A549 (cell line): ENCODE data around the gene PALLD. TPM values are rescaled to one million over a fixed set of nuclear protein-coding genes. Genes with fewer than 3 reads are reported as not detected.

Experiments used
- ATAC-seq, 2 experiments: fragments of 200-7000 bp in 1 of 2; fragments of >200 bp in 1 of 2; cut with Nextera tagmentation in 1 of 2; cut with Tn5 transposase in 1 of 2; 3 replicates each; pipeline versions ENCODE4 v1.8.0 to v1.9.1; 2018 to 2020; ENCODE audit warnings: mild to moderate bottlenecking in 1 of 2, moderate library complexity in 1 of 2
- CTCF ChIA-PET: fragments of 300-600 bp; sonication (Branson Sonifier 250); formaldehyde crosslinking; extraction: SDS; loops from one replicate; lab custom pipeline; 2021; ENCODE audit warnings: antibody characterized with exemption, inconsistent platforms; lab: Yijun Ruan, JAX
- POLR2A ChIA-PET: fragments of 350-600 bp; formaldehyde crosslinking; extraction: SDS; loops from one replicate; lab custom pipeline; 2021; ENCODE audit warnings: antibody characterized with exemption, inconsistent platforms; lab: Yijun Ruan, JAX
- DNase-seq, 2 experiments: peaks; one replicate each; pipeline versions ENCODE4 v3.0.0 to v3.0.0-alpha.2; 2011 to 2016; ENCODE audit warnings: low read depth in 1 of 2, low spot score in 1 of 2
- FAIRE-seq: peaks from 2 replicates; lab custom pipeline; 2011; peaks lifted over from hg19 to GRCh38; lab: Jason Lieb, UNC
- H3K27ac ChIP-seq, 2 experiments: fragments of >200 bp; sonication (Bioruptor Twin); formaldehyde crosslinking; 3 replicates each; pipeline ENCODE4 v1.5.1; 2016 to 2017
- H3K4me1 ChIP-seq: fragments of >200 bp; sonication (Bioruptor Twin); formaldehyde crosslinking; 3 replicates; pipeline ENCODE4 v1.6.1; 2016
- H3K4me2 ChIP-seq: fragments of >200 bp; sonication (Bioruptor Twin); formaldehyde crosslinking; 3 replicates; pipeline ENCODE4 v1.6.1; 2016
- H3K4me3 ChIP-seq: fragments of >200 bp; sonication (Bioruptor Twin); formaldehyde crosslinking; 3 replicates; pipeline ENCODE4 v1.5.1; 2016
- H3K9me3 ChIP-seq: fragments of >200 bp; sonication (Bioruptor Twin); formaldehyde crosslinking; 3 replicates; pipeline ENCODE4 v1.6.1; 2016
- CBX8 ChIP-seq: fragments of 200-600 bp; sonication (generic); IDR thresholded peaks from 2 replicates; pipeline ENCODE4 v1.6.1; 2016
- E2F6 ChIP-seq: IDR thresholded peaks from 2 replicates; pipeline ENCODE4 v1.6.1; 2012; ENCODE audit warnings: low read depth, borderline replicate concordance
- ESRRA ChIP-seq: fragments of 150-350 bp; IDR thresholded peaks from 2 replicates; pipeline ENCODE4 v1.6.1; 2014; ENCODE audit warnings: mild to moderate bottlenecking, low read length, borderline replicate concordance
- FOSL2 ChIP-seq, 2 experiments: fragments of 450-650 bp in 1 of 2; fragments of >200 bp in 1 of 2; sonication (Bioruptor Twin) in 1 of 2; formaldehyde crosslinking; IDR thresholded peaks; 2 replicates each; pipeline versions ENCODE4 v1.5.0 to v1.6.1; 2016 to 2020; ENCODE audit warnings: mild to moderate bottlenecking in 1 of 2, moderate library complexity in 1 of 2
- HDAC2 ChIP-seq: fragments of 200-600 bp; sonication (generic); IDR thresholded peaks from 2 replicates; pipeline ENCODE4 v1.6.1; 2016
- HES2 ChIP-seq: fragments of >200 bp; sonication (Bioruptor Twin); formaldehyde crosslinking; IDR thresholded peaks from 2 replicates; pipeline ENCODE4 v1.6.1; 2016
- HEYL ChIP-seq: fragments of 250-450 bp; sonication (Bioruptor Pico); IDR thresholded peaks from 2 replicates; pipeline ENCODE4 v1.8.0; 2021; ENCODE audit warnings: mild to moderate bottlenecking, moderate library complexity
- HOXA7 ChIP-seq: fragments of 250-450 bp; sonication (Bioruptor Pico); IDR thresholded peaks from 2 replicates; pipeline ENCODE4 v1.5.0; 2020; ENCODE audit warnings: mild to moderate bottlenecking, moderate library complexity
- HOXB13 ChIP-seq: fragments of 250-450 bp; sonication (Bioruptor Pico); IDR thresholded peaks from 2 replicates; pipeline ENCODE4 v1.5.0; 2020; ENCODE audit warnings: low read depth, mild to moderate bottlenecking, moderate library complexity
- HOXB5 ChIP-seq: fragments of 250-450 bp; sonication (Bioruptor Pico); IDR thresholded peaks from 2 replicates; pipeline ENCODE4 v1.5.0; 2020; ENCODE audit warnings: mild to moderate bottlenecking, moderate library complexity
- KDM5A ChIP-seq: fragments of 200-600 bp; sonication (generic); IDR thresholded peaks from 2 replicates; pipeline ENCODE4 v1.6.1; 2016; ENCODE audit warnings: antibody characterized with exemption, mild to moderate bottlenecking
- MAFK ChIP-seq: fragments of 450-650 bp; IDR thresholded peaks from 2 replicates; pipeline ENCODE4 v1.6.1; 2014; ENCODE audit not compliant: partially characterized antibody
- MAX ChIP-seq: IDR thresholded peaks from 2 replicates; pipeline ENCODE4 v1.6.1; 2012
- NPAS2 ChIP-seq: fragments of 250-450 bp; sonication (Bioruptor Pico); IDR thresholded peaks from 2 replicates; pipeline ENCODE4 v1.8.0; 2022; ENCODE audit warnings: mild to moderate bottlenecking, moderate library complexity, borderline replicate concordance
- RARB ChIP-seq: fragments of 250-450 bp; sonication (Bioruptor Pico); IDR thresholded peaks from 2 replicates; pipeline ENCODE4 v1.8.0; 2021; ENCODE audit warnings: mild to moderate bottlenecking, moderate library complexity
- RFX5 ChIP-seq: fragments of 450-650 bp; IDR thresholded peaks from 2 replicates; pipeline ENCODE4 v1.7.1; 2014; ENCODE audit warnings: antibody characterized with exemption, mild to moderate bottlenecking, moderate library complexity
- SMC3 ChIP-seq: fragments of >200 bp; sonication (Bioruptor Twin); formaldehyde crosslinking; IDR thresholded peaks from 3 replicates; pipeline ENCODE4 v1.6.1; 2018; ENCODE audit warnings: inconsistent platforms
- SREBF2 ChIP-seq: fragments of 450-650 bp; IDR thresholded peaks from 2 replicates; pipeline ENCODE4 v1.6.1; 2014; ENCODE audit warnings: mild to moderate bottlenecking, moderate library complexity
- TFCP2L1 ChIP-seq: fragments of 250-450 bp; sonication (Bioruptor Pico); IDR thresholded peaks from 2 replicates; pipeline ENCODE4 v1.5.0; 2021; ENCODE audit warnings: mild to moderate bottlenecking
- ZC3H11A ChIP-seq: fragments of 450-650 bp; IDR thresholded peaks from 2 replicates; pipeline ENCODE4 v1.6.1; 2014; ENCODE audit warnings: antibody characterized with exemption, mild to moderate bottlenecking
- ZFP36 ChIP-seq: fragments of 450-650 bp; IDR thresholded peaks from 2 replicates; pipeline ENCODE4 v1.6.1; 2014; ENCODE audit warnings: borderline replicate concordance; ENCODE audit not compliant: partially characterized antibody
- WGBS: methylation state at CpG from one replicate; pipeline ENCODE4 v1.1.6; 2017; ENCODE audit errors: missing lambda C conversion rate; 5-methylcytosine and 5-hydroxymethylcytosine counted together
- polyA plus RNA-seq, 4 experiments: library from polyadenylated mRNA; depleted of rRNA in 3 of 4; stranded (reverse); fragments of >200 nt; fragmentation: RNase III in 1 of 4; extraction: RNeasy Plus Mini Kit Qiagen cat#74134 plus additional on column Dnase treatment in 1 of 4; gene quantifications; 2 replicates in 3 of 4; 3 replicates in 1 of 4; pipeline ENCODE4 v1.2.3, GENCODE V29; 2011 to 2017
- TF ChIP-seq, protein P1 (sequence below): fragments of 200-600 bp; sonication (generic); IDR thresholded peaks from 2 replicates; pipeline ENCODE4 v1.6.1; 2016; ENCODE audit warnings: antibody characterized with exemption, mild to moderate bottlenecking, moderate library complexity
- TF ChIP-seq, protein P2 (sequence below): fragments of 450-650 bp; IDR thresholded peaks from 2 replicates; pipeline ENCODE4 v1.6.1; 2014; ENCODE audit warnings: antibody characterized with exemption

Gene PALLD
- polyA plus RNA-seq, 2 of the 4 experiments (the other 2 are of a cell fraction), result 88.8 to 113 TPM

DNA sequence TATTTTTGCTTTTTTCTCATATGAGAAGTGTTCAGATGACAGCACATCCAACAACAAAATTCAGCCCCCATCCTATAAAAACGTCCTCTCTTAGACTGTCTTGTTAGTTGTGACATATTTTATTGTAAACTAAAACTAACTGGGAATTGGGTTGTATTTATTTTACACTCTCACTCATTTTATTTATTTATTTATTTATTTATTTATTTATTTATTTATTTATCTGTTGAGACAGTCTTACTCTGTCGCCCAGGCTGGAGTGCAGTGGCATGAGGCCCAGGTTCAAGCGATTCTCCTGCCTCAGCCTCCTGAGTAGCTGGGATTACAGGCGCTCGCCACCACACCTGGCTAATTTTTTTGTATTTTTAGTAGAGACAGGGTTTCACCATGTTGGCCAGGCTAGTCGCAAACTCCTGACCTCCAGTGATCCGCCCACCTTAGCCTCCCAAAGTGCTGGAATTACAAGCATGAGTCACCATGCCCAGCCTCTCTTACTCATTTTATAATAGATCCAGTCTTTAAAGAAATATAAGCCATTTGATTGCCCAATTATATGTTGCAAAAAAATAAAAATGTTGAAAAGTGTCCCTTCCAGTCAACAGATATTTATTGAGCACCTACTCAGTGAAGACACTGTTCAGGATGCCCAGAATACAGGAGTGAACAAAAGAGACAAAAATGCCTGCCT is 44.6 kb downstream of the PALLD start (continued):
- TF ChIP-seq CBX8 (no peak), SMC3 (no peak), HEYL (no peak), NPAS2 (CRISPR knock-in tag) (no peak), FOSL2 (IDR thresholded peaks at IDR 0.05) (peak; percentile 69), FOSL2 (CRISPR knock-in tag; IDR thresholded peaks at IDR 0.05) (peak; percentile 94), HDAC2 (no peak), KDM5A (no peak), HOXB5 (CRISPR knock-in tag) (no peak), ZFP36 (no peak), HOXA7 (no peak), RFX5 (no peak), SREBF2 (no peak), HOXB13 (CRISPR knock-in tag) (no peak)

DNA sequence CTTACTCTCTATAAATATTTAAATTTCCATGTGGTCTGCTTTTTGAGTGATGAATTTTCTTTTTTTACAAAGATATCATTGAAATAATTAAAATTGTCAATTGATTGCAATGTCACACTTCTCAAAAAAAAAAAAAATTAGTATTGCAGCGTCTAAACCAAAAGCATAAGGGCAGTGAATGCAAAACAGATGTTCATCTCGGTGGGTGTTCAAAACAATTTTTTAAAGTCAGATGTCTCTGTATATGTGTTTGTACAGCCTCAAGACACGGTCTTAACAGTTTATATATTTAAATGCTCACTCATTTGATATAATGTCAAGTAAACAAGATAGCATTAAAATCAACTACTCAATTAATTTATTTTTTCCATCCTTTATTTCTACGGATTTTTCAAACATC is 52.3 kb downstream of the PALLD start:
- Histone ChIP-seq H3K9me3 (no peaks in the 10 kb centered on the region), H3K27ac (no peak overlapping the region), H3K4me1 (peaks cover 42% of the 10 kb centered on the region), H3K4me2 (no peak overlapping the region), H3K4me3 (no peak overlapping the region)
- CTCF ChIA-PET, result no interaction called here
- DNase-seq, result no peak
- no peak for FAIRE-seq
- 83% methylated on average over 4 of the region's 4 CpGs for WGBS
- no peak for ATAC-seq
- TF ChIP-seq ESRRA (no peak), RARB (CRISPR knock-in tag) (no peak), FOSL2 (IDR thresholded peaks at IDR 0.05) (no peak), FOSL2 (CRISPR knock-in tag; IDR thresholded peaks at IDR 0.05) (no peak), ZC3H11A (no peak), MAFK (no peak), TFCP2L1 (CRISPR knock-in tag) (no peak), E2F6 (no peak), HES2 (no peak), MAX (no peak), HOXB13 (CRISPR knock-in tag) (no peak)
- TF ChIP-seq, protein P1, sequence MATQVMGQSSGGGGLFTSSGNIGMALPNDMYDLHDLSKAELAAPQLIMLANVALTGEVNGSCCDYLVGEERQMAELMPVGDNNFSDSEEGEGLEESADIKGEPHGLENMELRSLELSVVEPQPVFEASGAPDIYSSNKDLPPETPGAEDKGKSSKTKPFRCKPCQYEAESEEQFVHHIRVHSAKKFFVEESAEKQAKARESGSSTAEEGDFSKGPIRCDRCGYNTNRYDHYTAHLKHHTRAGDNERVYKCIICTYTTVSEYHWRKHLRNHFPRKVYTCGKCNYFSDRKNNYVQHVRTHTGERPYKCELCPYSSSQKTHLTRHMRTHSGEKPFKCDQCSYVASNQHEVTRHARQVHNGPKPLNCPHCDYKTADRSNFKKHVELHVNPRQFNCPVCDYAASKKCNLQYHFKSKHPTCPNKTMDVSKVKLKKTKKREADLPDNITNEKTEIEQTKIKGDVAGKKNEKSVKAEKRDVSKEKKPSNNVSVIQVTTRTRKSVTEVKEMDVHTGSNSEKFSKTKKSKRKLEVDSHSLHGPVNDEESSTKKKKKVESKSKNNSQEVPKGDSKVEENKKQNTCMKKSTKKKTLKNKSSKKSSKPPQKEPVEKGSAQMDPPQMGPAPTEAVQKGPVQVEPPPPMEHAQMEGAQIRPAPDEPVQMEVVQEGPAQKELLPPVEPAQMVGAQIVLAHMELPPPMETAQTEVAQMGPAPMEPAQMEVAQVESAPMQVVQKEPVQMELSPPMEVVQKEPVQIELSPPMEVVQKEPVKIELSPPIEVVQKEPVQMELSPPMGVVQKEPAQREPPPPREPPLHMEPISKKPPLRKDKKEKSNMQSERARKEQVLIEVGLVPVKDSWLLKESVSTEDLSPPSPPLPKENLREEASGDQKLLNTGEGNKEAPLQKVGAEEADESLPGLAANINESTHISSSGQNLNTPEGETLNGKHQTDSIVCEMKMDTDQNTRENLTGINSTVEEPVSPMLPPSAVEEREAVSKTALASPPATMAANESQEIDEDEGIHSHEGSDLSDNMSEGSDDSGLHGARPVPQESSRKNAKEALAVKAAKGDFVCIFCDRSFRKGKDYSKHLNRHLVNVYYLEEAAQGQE, result no peak
- TF ChIP-seq, protein P2, sequence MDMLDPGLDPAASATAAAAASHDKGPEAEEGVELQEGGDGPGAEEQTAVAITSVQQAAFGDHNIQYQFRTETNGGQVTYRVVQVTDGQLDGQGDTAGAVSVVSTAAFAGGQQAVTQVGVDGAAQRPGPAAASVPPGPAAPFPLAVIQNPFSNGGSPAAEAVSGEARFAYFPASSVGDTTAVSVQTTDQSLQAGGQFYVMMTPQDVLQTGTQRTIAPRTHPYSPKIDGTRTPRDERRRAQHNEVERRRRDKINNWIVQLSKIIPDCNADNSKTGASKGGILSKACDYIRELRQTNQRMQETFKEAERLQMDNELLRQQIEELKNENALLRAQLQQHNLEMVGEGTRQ, result no peak
- POLR2A ChIA-PET, result no interaction called here
